ENCODE data around the gene ELOVL6. TPM values are rescaled to one million over a fixed set of nuclear protein-coding genes. Genes with fewer than 3 reads are reported as not detected.
"Not testable (repeated sequence)": the region's sequence is repeated elsewhere in the genome, so short reads cannot be mapped to it uniquely, and the experiment has no call there.

The ELOVL6 gene
- total RNA-seq, 1 donor: 1.5 TPM

GRCh38 chr4:110099638-110100037 is 98.8 kb downstream of the ELOVL6 start:
- Histone ChIP-seq H3K9me3 (ENCODE audit: low read depth, low read length) (no peaks in the 10 kb centered on the region), H3K4me3 (ENCODE audit: low read length) (no peak overlapping the region), H3K4me1 (ENCODE audit: insufficient read depth, low read length) (no peaks in the 10 kb centered on the region), H3K27me3 (ENCODE audit: insufficient read depth, low read length) (no peaks in the 10 kb centered on the region)

DNA sequence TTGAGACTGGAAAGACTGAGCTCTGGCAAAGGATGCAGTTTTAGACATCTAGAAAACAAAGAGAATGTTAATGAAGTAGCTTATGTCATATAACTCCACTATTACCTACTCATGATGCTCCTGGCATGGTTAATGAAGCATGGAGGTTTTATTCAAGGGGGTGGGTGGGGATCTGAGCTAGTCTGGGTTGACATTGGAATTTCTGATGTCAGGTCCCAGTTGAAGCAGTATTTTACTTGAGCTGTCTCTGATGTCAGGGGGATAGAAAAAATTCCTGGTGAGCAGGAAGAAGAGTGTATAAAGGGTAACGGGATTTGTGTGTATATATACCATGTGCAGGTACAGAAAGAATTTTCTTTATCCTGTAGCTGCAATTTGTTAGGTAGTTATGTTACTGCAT is 102.0 kb downstream of the ELOVL6 start:
- Histone ChIP-seq H3K4me1 (ENCODE audit: insufficient read depth, low read length) (no peaks in the 10 kb centered on the region), H3K27me3 (ENCODE audit: insufficient read depth, low read length) (no peaks in the 10 kb centered on the region), H3K4me3 (ENCODE audit: low read length) (no peak overlapping the region), H3K9me3 (ENCODE audit: low read depth, low read length) (no peaks in the 10 kb centered on the region)

- Histone ChIP-seq H3K27me3 (ENCODE audit: insufficient read depth, low read length) (no peaks in the 10 kb centered on the region), H3K4me1 (ENCODE audit: insufficient read depth, low read length) (no peaks in the 10 kb centered on the region), H3K4me3 (ENCODE audit: low read length) (no peak overlapping the region), H3K9me3 (ENCODE audit: low read depth, low read length) (no peaks in the 10 kb centered on the region)
These were observed 105.8 kb downstream of the ELOVL6 start for GRCh38 chr4:110092646-110093045.

DNA sequence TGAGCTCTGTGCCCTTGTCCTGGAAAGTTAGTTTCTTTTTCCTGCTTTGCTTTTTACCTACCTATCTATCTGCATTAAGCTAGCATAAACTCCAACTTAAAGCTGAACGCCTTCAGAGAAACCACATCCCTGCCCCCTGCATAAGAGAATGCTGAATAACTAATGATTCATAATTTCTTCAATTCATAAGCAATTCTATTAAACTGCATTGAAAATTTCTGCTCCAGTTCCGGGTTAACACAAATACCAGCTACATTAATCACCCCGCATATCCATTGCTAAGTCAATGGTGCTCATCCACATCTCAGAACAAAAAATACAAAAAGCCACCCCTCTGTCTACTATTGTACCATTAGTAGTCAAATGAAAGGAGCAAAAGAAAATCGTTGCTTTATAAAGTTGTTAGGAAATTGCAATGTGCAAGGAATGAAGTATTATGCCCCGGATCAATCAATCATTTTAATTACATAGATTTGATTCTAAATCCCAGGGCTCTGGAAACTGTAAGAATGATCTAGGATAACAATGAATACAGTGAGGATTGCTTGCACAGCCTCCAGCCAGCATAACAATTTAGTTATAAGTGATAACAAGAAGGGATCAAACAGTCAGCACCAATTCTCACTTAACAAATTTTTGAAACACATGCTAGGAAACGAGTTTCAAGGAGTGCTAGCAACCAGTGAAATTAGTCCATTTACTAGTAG is 106.8 kb downstream of the ELOVL6 start:
- H3K27me3 ChIP-seq (ENCODE audit: insufficient read depth, low read length): no peaks in the 10 kb centered on the region
- H3K9me3 ChIP-seq (ENCODE audit: low read depth, low read length): no peaks in the 10 kb centered on the region
- H3K4me3 ChIP-seq (ENCODE audit: low read length): no peak overlapping the region
- no peaks in the 10 kb centered on the region for H3K4me1 ChIP-seq (ENCODE audit: insufficient read depth, low read length)

DNA sequence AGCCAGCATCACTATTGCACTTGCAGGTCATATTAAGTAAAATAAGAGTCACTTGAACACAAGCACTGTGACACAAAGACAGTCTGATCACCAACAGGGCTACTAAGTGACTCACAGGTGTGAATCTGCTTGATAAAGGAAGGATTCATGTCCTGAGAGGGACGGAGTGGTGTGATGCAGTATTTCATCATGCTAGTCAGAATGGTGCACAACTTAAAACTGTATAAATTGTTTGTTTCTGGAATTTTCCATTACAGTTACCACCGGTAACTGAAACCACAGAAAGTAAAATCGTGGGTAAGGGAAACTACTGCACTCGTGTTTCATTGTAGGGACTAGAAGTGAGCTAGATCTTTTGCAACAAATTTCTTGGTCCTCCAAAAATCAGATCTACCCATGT is 109.7 kb downstream of the ELOVL6 start:
- Histone ChIP-seq H3K9me3 (ENCODE audit: low read depth, low read length) (no peaks in the 10 kb centered on the region), H3K4me1 (ENCODE audit: insufficient read depth, low read length) (peaks cover 8% of the 10 kb centered on the region), H3K27me3 (ENCODE audit: insufficient read depth, low read length) (no peaks in the 10 kb centered on the region), H3K4me3 (ENCODE audit: low read length) (no peak overlapping the region)

DNA sequence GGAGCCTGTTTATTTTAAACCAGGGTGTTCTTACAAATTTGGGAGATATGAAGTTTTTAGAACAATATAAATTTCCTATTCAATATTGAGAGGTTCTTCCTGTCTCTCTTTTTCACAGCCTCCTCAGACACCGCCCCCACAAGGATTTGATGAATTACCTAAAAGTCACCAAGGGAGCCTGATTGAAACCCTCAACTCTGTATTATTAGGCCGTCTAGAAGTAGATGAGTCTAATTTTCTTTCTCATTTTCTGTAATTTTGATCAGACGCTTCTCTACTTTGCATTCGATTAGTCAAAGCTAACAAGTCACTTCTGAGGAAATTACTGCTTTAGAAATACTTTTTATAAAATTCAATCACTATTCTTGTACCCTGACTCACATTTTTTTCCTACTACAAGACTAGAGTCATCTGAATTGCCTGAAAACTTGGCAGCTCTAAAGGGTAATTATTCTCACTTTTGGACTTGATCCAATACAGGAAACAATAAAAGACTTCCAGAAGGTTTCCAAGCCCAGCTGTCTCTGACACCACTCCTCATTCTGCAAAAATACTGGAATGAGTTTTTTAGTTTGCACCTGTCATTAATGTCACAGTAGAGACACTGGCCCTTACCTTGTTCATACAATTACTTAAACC is 111.2 kb downstream of the ELOVL6 start:
- H3K4me1 ChIP-seq (ENCODE audit: insufficient read depth, low read length): peaks cover 8% of the 10 kb centered on the region
- no peaks in the 10 kb centered on the region for H3K9me3 ChIP-seq (ENCODE audit: low read depth, low read length)
- H3K27me3 ChIP-seq (ENCODE audit: insufficient read depth, low read length): no peaks in the 10 kb centered on the region
- no peak overlapping the region for H3K4me3 ChIP-seq (ENCODE audit: low read length)

DNA sequence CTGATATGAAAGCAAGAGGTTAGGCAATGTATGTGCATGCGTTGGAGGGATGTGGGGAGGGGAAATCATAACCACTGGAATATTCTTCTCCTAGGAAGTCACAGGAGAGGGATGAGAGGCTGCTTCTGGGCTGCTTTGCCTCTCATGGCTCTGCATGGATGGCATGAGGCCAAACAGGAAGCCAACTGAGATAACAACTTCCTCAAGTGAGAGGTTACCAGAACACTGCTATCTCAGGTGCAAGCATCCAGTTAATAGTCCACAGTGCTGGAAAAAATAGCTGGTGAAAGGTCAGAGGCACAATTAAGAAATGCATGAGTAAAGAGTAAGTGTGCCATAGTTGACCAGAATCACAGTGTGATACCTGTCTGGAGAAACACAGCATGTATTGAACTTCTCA is 113.3 kb downstream of the ELOVL6 start:
- Histone ChIP-seq H3K27me3 (ENCODE audit: insufficient read depth, low read length) (no peaks in the 10 kb centered on the region), H3K9me3 (ENCODE audit: low read depth, low read length) (no peaks in the 10 kb centered on the region), H3K4me3 (ENCODE audit: low read length) (no peak overlapping the region), H3K4me1 (ENCODE audit: insufficient read depth, low read length) (peaks cover 8% of the 10 kb centered on the region)

DNA sequence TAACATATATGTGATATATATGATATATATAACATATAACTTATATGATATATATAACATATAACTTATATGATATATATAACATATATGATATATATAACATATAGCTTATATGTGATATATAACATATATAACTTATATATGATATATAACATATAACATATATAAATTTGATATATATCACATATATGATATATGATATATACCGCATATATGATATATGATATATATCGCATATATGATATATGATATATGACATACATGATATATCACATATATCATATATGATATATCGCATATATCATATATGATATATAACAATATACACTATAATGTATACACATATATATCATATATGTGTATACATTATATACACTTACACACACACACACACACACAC is 114.3 kb downstream of the ELOVL6 start:
- no peaks in the 10 kb centered on the region for H3K27me3 ChIP-seq (ENCODE audit: insufficient read depth, low read length)
- H3K4me3 ChIP-seq (ENCODE audit: low read length): no peak overlapping the region
- peaks cover 8% of the 10 kb centered on the region for H3K4me1 ChIP-seq (ENCODE audit: insufficient read depth, low read length)
- no peaks in the 10 kb centered on the region for H3K9me3 ChIP-seq (ENCODE audit: low read depth, low read length)

- not testable (repeated sequence) for H3K4me1 ChIP-seq (ENCODE audit: insufficient read depth, low read length); H3K9me3 ChIP-seq (ENCODE audit: low read depth, low read length); H3K4me3 ChIP-seq (ENCODE audit: low read length); H3K27me3 ChIP-seq (ENCODE audit: insufficient read depth, low read length)
These were observed 120.3 kb downstream of the ELOVL6 start for GRCh38 chr4:110078148-110078547.

- not testable (repeated sequence) for H3K4me1 ChIP-seq (ENCODE audit: insufficient read depth, low read length); H3K27me3 ChIP-seq (ENCODE audit: insufficient read depth, low read length); H3K9me3 ChIP-seq (ENCODE audit: low read depth, low read length); H3K4me3 ChIP-seq (ENCODE audit: low read length)
These were observed 121.6 kb downstream of the ELOVL6 start for GRCh38 chr4:110076828-110077227.

DNA sequence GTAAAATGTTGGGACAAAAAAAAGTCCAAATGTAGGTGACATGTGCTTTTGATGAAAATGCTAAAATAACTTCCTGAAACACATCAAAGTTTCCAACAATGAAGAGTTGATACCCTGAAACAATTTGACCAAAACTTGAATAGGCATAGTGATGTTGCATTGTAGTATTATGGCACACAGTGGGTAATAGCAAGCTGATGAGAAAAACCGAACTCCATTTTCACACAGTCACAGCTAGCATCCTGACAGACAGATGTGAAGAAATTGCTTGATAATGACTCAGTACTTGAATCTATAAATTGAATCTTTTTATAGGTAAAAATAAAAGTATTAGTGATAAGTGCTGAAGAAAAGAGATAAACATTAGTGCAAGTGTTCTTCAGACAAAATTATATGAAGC is 122.5 kb downstream of the ELOVL6 start:
- Histone ChIP-seq H3K4me3 (ENCODE audit: low read length) (no peak overlapping the region), H3K4me1 (ENCODE audit: insufficient read depth, low read length) (no peaks in the 10 kb centered on the region), H3K9me3 (ENCODE audit: low read depth, low read length) (no peaks in the 10 kb centered on the region), H3K27me3 (ENCODE audit: insufficient read depth, low read length) (no peaks in the 10 kb centered on the region)

- no peak overlapping the region for H3K4me3 ChIP-seq (ENCODE audit: low read length)
- no peaks in the 10 kb centered on the region for H3K9me3 ChIP-seq (ENCODE audit: low read depth, low read length)
- H3K4me1 ChIP-seq (ENCODE audit: insufficient read depth, low read length): no peaks in the 10 kb centered on the region
- no peaks in the 10 kb centered on the region for H3K27me3 ChIP-seq (ENCODE audit: insufficient read depth, low read length)
These were observed 123.2 kb downstream of the ELOVL6 start for GRCh38 chr4:110075083-110075738.

GRCh38 chr4:110074570-110074969 is 123.8 kb downstream of the ELOVL6 start:
- no peaks in the 10 kb centered on the region for H3K9me3 ChIP-seq (ENCODE audit: low read depth, low read length)
- no peaks in the 10 kb centered on the region for H3K4me1 ChIP-seq (ENCODE audit: insufficient read depth, low read length)

GRCh38 chr4:110073053-110073845 is 125.2 kb downstream of the ELOVL6 start:
- Histone ChIP-seq H3K9me3 (ENCODE audit: low read depth, low read length) (no peaks in the 10 kb centered on the region), H3K27me3 (ENCODE audit: insufficient read depth, low read length) (no peaks in the 10 kb centered on the region), H3K4me3 (ENCODE audit: low read length) (no peak overlapping the region), H3K4me1 (ENCODE audit: insufficient read depth, low read length) (no peaks in the 10 kb centered on the region)

More at GRCh38 chr4:110074570-110074969, 123.8 kb downstream of the ELOVL6 start:
- no peak overlapping the region for H3K4me3 ChIP-seq (ENCODE audit: low read length)
- H3K27me3 ChIP-seq (ENCODE audit: insufficient read depth, low read length): no peaks in the 10 kb centered on the region

GRCh38 chr4:110071466-110071865 is 126.9 kb downstream of the ELOVL6 start:
- no peak overlapping the region for H3K4me3 ChIP-seq (ENCODE audit: low read length)
- H3K4me1 ChIP-seq (ENCODE audit: insufficient read depth, low read length): no peaks in the 10 kb centered on the region
- H3K9me3 ChIP-seq (ENCODE audit: low read depth, low read length): no peaks in the 10 kb centered on the region
- H3K27me3 ChIP-seq (ENCODE audit: insufficient read depth, low read length): no peaks in the 10 kb centered on the region
